GM20000 (cell line): Measurements from ENCODE around the gene SMARCA1.
"Not testable (repeated sequence)": the region's sequence is repeated elsewhere in the genome, so short reads cannot be mapped to it uniquely, and the experiment has no call there.

Source experiments
- DNase-seq: peaks from one replicate; pipeline ENCODE4 v3.0.0; 2012; ENCODE audit warnings: low spot score
- TF ChIP-seq, protein P1 (sequence below): IDR thresholded peaks from 2 replicates; pipeline ENCODE4 v1.5.1; 2012; ENCODE audit warnings: mild to moderate bottlenecking, control low read depth; ENCODE audit errors: extremely low read depth, missing control alignments

The SMARCA1 gene, protein sequence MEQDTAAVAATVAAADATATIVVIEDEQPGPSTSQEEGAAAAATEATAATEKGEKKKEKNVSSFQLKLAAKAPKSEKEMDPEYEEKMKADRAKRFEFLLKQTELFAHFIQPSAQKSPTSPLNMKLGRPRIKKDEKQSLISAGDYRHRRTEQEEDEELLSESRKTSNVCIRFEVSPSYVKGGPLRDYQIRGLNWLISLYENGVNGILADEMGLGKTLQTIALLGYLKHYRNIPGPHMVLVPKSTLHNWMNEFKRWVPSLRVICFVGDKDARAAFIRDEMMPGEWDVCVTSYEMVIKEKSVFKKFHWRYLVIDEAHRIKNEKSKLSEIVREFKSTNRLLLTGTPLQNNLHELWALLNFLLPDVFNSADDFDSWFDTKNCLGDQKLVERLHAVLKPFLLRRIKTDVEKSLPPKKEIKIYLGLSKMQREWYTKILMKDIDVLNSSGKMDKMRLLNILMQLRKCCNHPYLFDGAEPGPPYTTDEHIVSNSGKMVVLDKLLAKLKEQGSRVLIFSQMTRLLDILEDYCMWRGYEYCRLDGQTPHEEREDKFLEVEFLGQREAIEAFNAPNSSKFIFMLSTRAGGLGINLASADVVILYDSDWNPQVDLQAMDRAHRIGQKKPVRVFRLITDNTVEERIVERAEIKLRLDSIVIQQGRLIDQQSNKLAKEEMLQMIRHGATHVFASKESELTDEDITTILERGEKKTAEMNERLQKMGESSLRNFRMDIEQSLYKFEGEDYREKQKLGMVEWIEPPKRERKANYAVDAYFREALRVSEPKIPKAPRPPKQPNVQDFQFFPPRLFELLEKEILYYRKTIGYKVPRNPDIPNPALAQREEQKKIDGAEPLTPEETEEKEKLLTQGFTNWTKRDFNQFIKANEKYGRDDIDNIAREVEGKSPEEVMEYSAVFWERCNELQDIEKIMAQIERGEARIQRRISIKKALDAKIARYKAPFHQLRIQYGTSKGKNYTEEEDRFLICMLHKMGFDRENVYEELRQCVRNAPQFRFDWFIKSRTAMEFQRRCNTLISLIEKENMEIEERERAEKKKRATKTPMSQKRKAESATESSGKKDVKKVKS

DNA sequence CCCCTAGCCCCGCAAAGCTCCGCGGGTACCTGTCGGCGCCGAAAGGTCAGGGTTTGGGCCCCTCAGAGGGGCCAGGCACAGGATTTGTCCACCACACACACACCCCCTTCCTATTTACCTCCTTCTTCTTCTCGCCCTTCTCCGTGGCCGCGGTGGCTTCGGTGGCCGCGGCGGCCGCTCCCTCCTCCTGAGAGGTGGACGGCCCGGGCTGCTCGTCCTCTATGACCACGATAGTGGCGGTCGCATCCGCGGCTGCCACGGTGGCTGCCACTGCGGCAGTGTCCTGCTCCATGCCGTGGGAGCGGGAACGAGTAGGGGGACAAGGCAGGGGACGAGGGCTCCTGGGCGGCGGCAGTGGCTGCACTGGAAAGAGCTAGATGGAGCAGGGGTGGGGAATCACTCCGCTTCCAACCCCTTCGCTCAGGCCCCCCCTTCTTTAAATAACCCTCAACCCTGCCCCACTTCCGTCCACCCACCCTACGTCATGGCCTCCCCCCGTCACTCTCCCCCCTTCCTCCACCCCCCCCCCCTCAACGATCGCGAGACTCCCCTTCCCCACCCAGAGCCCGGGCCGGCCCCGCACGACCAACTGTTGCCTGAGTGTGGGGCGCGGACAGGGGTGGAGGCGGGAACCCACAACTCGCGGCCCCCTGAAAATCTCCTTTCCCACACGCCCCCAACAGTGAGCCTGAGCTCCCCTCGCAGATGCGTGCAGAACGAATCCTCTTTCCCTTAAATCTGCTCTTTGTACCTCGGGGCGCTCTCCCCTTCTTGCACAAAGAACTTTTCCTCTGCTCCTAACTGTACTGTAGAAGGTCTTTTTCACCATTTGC is at the start of gene SMARCA1:
TSS of gene SMARCA1 (minus strand) at position 412 of the 833 bp plus-strand sequence. CDS start at position 292, 120 bp downstream.
- DNase-seq = peak; percentile 6
- TF ChIP-seq, protein P1, sequence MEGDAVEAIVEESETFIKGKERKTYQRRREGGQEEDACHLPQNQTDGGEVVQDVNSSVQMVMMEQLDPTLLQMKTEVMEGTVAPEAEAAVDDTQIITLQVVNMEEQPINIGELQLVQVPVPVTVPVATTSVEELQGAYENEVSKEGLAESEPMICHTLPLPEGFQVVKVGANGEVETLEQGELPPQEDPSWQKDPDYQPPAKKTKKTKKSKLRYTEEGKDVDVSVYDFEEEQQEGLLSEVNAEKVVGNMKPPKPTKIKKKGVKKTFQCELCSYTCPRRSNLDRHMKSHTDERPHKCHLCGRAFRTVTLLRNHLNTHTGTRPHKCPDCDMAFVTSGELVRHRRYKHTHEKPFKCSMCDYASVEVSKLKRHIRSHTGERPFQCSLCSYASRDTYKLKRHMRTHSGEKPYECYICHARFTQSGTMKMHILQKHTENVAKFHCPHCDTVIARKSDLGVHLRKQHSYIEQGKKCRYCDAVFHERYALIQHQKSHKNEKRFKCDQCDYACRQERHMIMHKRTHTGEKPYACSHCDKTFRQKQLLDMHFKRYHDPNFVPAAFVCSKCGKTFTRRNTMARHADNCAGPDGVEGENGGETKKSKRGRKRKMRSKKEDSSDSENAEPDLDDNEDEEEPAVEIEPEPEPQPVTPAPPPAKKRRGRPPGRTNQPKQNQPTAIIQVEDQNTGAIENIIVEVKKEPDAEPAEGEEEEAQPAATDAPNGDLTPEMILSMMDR = no peak

DNA sequence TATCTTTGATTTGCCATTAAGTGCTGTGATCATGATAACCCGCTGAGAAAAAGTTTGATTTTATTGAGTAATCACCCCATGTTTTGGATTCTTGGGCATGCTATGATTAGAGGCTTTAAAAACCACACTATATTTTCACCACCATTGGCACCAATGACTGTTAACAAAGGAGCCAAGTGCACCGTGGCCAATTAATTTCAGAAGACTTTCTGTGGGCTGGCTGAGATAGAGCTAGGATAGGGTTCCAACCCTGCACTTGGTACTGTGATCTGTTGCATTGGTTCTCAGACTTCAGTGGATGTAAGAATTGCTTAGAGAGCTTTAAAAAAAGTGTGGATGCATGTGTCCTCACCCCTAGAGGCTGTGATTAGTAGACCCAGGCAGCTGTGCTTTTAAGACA is 49.1 kb upstream of the SMARCA1 start:
- TF ChIP-seq, protein P1 = no peak
- DNase-seq = no peak

DNA sequence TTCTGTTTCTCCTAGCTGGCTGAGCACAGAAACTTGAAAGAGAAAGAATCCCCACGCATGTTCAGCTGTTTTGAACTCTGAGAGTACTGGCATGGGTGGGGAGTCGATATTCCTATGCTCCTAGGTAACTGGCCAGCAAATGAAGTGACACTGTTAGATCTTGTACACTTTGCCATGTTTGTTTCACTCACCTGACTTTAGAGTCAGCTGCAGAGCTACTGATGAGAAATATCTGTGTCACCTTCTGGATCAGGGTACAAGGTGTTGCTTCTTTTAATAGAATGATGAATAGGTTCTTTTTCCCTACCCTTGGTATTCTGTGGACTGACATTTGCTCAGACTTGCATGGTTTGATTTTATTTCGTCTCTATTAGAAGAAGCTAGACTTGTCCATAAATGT is 45.1 kb upstream of the SMARCA1 start:
- TF ChIP-seq, protein P1 = no peak
- no peak for DNase-seq

DNA sequence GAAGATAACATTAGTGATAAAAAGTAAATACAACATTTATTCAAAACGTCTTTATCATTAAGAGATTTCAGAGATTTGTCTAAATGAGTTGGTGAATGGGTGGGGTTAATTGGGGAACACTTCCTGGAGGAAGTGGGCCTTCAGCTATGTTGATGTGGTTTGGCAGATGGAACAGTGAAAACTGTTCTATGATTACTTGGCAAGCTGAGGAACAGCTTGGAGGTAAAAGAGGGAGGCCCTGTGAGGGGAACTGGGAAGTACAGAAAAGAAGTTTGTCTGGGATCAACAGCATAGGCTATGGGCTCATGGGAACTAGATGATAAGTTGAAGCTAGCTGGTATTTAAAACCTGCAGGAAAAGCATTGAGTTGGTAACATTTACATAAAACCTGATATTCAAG is 42.8 kb upstream of the SMARCA1 start:
- TF ChIP-seq, protein P1 = no peak

DNA sequence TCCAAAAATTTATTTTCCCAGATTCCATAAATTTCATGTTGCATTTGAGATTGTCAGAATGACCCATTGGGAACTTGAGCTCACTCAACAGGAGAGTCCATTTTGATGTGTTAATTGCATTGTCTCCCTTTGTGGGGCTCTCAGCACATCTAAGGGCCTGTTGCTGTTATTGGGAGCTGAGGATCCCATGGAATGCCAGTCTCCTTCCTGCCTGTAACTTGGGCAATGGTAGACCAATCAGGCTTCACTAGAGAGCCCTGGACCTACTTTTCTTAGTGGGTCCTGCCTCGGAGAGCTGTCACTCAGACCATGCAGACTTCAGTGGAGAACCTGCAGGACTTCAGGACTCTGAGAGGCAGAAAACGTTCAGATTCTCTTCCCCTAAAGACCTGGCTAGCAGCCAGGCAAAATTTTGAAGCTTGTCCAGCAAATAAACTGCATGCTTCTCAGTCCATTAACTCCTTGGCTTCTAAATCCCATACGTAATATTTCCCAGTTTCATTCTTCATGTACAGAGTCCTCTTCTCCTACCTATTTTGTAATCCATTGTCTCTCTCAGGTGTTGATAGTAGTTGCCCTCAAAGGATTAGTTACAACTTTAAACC is 41.9 kb upstream of the SMARCA1 start:
- TF ChIP-seq, protein P1 = no peak
- no peak for DNase-seq

More for the DNA sequence above, 42.8 kb upstream of the SMARCA1 start:
- DNase-seq = no peak

DNA sequence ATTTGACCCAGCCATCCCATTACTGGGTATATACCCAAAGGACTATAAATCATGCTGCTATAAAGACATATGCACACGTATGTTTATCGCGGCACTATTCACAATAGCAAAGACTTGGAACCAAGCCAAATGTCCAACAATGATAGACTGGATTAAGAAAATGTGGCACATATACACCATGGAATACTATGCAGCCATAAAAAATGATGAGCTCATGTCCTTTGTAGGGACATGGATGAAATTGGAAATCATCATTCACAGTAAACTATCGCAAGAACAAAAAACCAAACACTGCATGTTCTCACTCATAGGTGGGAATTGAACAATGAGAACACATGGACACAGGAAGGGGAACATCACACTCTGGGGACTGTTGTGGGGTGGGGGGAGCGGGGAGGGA is 41.1 kb upstream of the SMARCA1 start:
- DNase-seq = not testable (repeated sequence)

DNA sequence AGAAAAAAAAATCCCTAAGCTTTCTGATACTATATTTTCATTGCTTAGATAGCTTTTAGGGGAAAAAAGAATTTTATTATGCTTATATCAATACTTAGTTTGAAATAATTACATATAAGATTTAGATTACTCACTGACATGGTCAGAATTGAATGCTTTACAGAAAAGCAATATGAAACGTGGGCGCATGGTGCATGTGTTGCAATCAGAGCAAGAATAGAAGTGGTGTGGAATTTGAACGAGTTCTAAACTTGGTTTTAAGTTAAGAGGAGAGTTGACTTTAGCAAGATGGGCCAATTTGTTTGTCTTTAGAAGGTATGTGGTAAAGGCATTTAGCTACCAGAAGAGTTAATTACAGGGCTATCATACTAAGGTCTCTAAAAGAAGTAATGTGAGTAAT is 38.2 kb upstream of the SMARCA1 start:
- TF ChIP-seq, protein P1 = no peak
- DNase-seq = no peak
